SK-N-SH treated with all-trans-retinoic acid at 6 μM for 48 hours (cell line): ENCODE data around the gene ZMIZ1.

Experiments used
- ATAC-seq: fragments of 200-7000 bp; cut with Tn5 transposase; 3 replicates; pipeline ENCODE4 v1.9.1; 2020; ENCODE audit warnings: mild to moderate bottlenecking, moderate library complexity
- ARNTL ChIP-seq: fragments of 450-650 bp; formaldehyde crosslinking; IDR thresholded peaks from 2 replicates; pipeline ENCODE4 v1.5.0; 2020; ENCODE audit warnings: low read depth, mild to moderate bottlenecking, moderate library complexity, borderline replicate concordance
- BACH2 ChIP-seq: fragments of 250-450 bp; sonication (Bioruptor Pico); IDR thresholded peaks from 2 replicates; pipeline ENCODE4 v1.9.0; 2021; ENCODE audit warnings: mild to moderate bottlenecking, borderline replicate concordance
- CREB5 ChIP-seq: fragments of 250-450 bp; sonication (Bioruptor Pico); IDR thresholded peaks from 2 replicates; pipeline ENCODE4 v1.5.1; 2020; ENCODE audit warnings: low read depth, mild to moderate bottlenecking, moderate library complexity
- CSDC2 ChIP-seq: fragments of 250-450 bp; sonication (Bioruptor Pico); IDR thresholded peaks from 2 replicates; pipeline ENCODE4 v1.5.0; 2020; ENCODE audit warnings: mild to moderate bottlenecking, moderate library complexity
- ESRRG ChIP-seq: fragments of 250-450 bp; sonication (Bioruptor Pico); IDR thresholded peaks from 2 replicates; pipeline ENCODE4 v1.6.1; 2021; ENCODE audit warnings: mild to moderate bottlenecking
- GLIS3 ChIP-seq: fragments of 250-450 bp; sonication (Bioruptor Pico); IDR thresholded peaks from 2 replicates; pipeline ENCODE4 v1.5.0; 2020; ENCODE audit warnings: mild to moderate bottlenecking, moderate library complexity
- OSR1 ChIP-seq: fragments of 250-450 bp; sonication (Bioruptor Pico); IDR thresholded peaks from 2 replicates; pipeline ENCODE4 v1.8.0; 2022; ENCODE audit warnings: moderate library complexity, mild to moderate bottlenecking, inconsistent platforms
- PPARA ChIP-seq: fragments of 250-450 bp; sonication (Bioruptor Pico); IDR thresholded peaks from 2 replicates; pipeline ENCODE4 v1.5.0; 2020; ENCODE audit warnings: mild to moderate bottlenecking, borderline replicate concordance
- RARB ChIP-seq: fragments of 250-450 bp; sonication (Bioruptor Pico); IDR thresholded peaks from 2 replicates; pipeline ENCODE4 v1.8.0; 2021; ENCODE audit warnings: mild to moderate bottlenecking, moderate library complexity
- SNAI2 ChIP-seq: fragments of 250-450 bp; sonication (Bioruptor Pico); IDR thresholded peaks from 2 replicates; pipeline ENCODE4 v1.5.0; 2020; ENCODE audit warnings: mild to moderate bottlenecking, moderate library complexity
- TCF4 ChIP-seq: fragments of 250-450 bp; sonication (Bioruptor Pico); IDR thresholded peaks from 2 replicates; pipeline ENCODE4 v1.8.0; 2021; ENCODE audit warnings: mild to moderate bottlenecking, moderate library complexity, borderline replicate concordance
- TOX ChIP-seq: fragments of 250-450 bp; sonication (Bioruptor Pico); IDR thresholded peaks from 2 replicates; pipeline ENCODE4 v1.8.0; 2021; ENCODE audit warnings: mild to moderate bottlenecking, moderate library complexity, borderline replicate concordance
- ZC3H10 ChIP-seq: fragments of 250-450 bp; sonication (Bioruptor Pico); IDR thresholded peaks from 2 replicates; pipeline ENCODE4 v1.5.1; 2021; ENCODE audit warnings: mild to moderate bottlenecking, moderate library complexity
- ZFP3 ChIP-seq: fragments of 250-450 bp; sonication (Bioruptor Pico); IDR thresholded peaks from 2 replicates; pipeline ENCODE4 v1.5.0; 2020; ENCODE audit warnings: mild to moderate bottlenecking, moderate library complexity
- ZFP30 ChIP-seq: fragments of 450-650 bp; formaldehyde crosslinking; IDR thresholded peaks from 2 replicates; pipeline ENCODE4 v1.5.0; 2022; ENCODE audit warnings: mild to moderate bottlenecking, moderate library complexity
- ZNF565 ChIP-seq: fragments of 450-650 bp; formaldehyde crosslinking; conservative IDR thresholded peaks from 2 replicates; pipeline ENCODE4 v1.5.0; 2020; ENCODE audit warnings: low read depth, mild to moderate bottlenecking, moderate library complexity
- ZNF70 ChIP-seq: fragments of 450-650 bp; formaldehyde crosslinking; IDR thresholded peaks from 2 replicates; pipeline ENCODE4 v1.5.0; 2020; ENCODE audit warnings: mild to moderate bottlenecking, moderate library complexity
- ZNF8 ChIP-seq: fragments of 450-650 bp; formaldehyde crosslinking; IDR thresholded peaks from 2 replicates; pipeline ENCODE4 v1.5.0; 2020; ENCODE audit warnings: mild to moderate bottlenecking, moderate library complexity
- TF ChIP-seq, protein P1 (sequence below): fragments of 250-450 bp; sonication (Bioruptor Pico); IDR thresholded peaks from 2 replicates; pipeline ENCODE4 v1.5.1; 2021; ENCODE audit warnings: mild to moderate bottlenecking, moderate library complexity
- TF ChIP-seq, protein P2 (sequence below): fragments of 250-450 bp; sonication (Bioruptor Pico); IDR thresholded peaks from 2 replicates; pipeline ENCODE4 v1.8.0; 2021; ENCODE audit warnings: low read depth, mild to moderate bottlenecking, moderate library complexity, borderline replicate concordance

ZMIZ1 gene

DNA sequence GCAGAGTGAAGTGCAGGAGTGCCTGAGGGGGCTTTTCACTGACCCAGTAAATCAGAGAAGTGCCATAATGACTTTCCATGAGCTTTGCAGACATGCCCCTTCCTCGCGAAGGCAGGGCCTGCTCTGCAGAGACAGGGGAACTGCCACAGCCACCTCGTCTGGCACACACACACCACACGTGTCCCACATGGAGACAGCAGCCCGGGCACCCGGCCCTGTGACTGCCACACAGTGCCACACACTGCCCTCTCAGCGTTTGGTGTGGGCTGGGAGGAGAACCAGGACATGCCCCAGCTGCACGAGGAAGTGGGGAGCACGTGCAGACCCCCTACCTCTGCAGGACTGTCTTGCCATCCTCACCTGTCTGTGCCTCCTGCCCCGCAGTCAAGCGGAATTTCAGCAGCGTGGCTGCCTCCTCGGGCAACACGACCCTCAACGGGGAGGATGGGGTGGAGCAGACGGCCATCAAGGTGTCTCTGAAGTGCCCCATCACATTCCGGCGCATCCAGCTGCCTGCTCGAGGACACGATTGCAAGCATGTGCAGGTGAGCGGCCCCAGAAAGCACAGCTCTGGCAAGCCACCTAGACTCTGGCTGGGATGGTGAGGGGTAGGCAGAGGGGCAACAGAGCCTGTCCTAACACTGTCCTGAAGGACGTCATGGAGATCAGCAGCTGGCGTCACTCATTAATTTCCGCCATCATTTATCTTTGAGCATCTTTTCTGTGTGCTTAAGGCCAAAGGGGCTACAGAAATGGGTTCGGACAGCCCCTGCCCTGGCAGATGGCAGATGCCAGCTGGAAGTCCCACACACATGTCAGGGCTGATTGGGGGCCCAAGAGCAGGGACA is 235.1 kb downstream of the ZMIZ1 start:
- ATAC-seq = no peak
- TF ChIP-seq SNAI2 (CRISPR knock-in tag) (no peak), CSDC2 (no peak), ZFP30 (CRISPR knock-in tag) (no peak), ZNF8 (no peak), ZNF70 (CRISPR knock-in tag) (no peak), TOX (CRISPR knock-in tag) (no peak), ZFP3 (CRISPR knock-in tag) (no peak), GLIS3 (CRISPR knock-in tag) (no peak), ZNF565 (CRISPR knock-in tag) (no peak), TCF4 (CRISPR knock-in tag) (no peak)
- TF ChIP-seq, protein P1, sequence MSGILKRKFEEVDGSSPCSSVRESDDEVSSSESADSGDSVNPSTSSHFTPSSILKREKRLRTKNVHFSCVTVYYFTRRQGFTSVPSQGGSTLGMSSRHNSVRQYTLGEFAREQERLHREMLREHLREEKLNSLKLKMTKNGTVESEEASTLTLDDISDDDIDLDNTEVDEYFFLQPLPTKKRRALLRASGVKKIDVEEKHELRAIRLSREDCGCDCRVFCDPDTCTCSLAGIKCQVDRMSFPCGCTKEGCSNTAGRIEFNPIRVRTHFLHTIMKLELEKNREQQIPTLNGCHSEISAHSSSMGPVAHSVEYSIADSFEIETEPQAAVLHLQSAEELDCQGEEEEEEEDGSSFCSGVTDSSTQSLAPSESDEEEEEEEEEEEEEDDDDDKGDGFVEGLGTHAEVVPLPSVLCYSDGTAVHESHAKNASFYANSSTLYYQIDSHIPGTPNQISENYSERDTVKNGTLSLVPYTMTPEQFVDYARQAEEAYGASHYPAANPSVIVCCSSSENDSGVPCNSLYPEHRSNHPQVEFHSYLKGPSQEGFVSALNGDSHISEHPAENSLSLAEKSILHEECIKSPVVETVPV (CRISPR knock-in tag) = no peak
- TF ChIP-seq, protein P2, sequence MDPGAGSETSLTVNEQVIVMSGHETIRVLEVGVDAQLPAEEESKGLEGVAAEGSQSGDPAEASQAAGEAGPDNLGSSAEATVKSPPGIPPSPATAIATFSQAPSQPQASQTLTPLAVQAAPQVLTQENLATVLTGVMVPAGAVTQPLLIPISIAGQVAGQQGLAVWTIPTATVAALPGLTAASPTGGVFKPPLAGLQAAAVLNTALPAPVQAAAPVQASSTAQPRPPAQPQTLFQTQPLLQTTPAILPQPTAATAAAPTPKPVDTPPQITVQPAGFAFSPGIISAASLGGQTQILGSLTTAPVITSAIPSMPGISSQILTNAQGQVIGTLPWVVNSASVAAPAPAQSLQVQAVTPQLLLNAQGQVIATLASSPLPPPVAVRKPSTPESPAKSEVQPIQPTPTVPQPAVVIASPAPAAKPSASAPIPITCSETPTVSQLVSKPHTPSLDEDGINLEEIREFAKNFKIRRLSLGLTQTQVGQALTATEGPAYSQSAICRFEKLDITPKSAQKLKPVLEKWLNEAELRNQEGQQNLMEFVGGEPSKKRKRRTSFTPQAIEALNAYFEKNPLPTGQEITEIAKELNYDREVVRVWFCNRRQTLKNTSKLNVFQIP (CRISPR knock-in tag) = no peak

DNA sequence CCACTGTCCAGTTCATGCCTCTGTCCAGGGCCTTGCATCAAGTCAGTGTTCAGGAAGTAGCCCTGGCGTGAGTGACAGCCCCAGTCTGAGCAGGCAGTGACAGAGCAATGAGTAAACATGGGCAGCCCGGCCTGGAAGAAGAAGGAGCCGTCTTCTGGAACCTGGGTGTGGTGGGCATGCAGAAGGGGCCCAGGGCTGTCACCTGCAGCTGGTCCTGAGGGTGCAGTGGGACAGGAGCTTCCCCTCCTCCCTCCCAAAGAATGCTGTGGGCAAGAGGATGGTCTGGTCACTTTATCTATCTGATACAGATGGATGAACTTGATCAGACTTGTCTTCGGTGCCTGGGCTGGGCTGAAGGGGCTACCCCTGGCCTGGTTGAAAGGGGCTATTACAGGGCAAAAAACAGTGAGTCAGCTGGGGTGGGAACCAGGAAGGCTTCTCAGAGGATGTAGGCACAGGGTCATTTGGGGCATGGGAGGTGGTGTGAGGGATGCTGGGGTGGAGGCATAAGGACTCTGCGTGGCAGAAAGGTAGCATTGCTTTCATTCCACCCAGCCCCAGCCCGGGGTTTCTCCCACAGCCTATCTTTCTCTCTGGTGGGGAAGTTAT is 235.8 kb downstream of the ZMIZ1 start:
- ATAC-seq = no peak
- TF ChIP-seq ESRRG (CRISPR knock-in tag) = no peak

GRCh38 chr10:79305515-79305914 is 236.7 kb downstream of the ZMIZ1 start:
- TF ChIP-seq RARB (CRISPR knock-in tag) (no peak), TOX (CRISPR knock-in tag) (no peak), CREB5 (CRISPR knock-in tag) (no peak), TCF4 (CRISPR knock-in tag) (no peak), ZNF565 (CRISPR knock-in tag) (no peak), GLIS3 (CRISPR knock-in tag) (no peak), PPARA (CRISPR knock-in tag) (no peak), ZFP3 (CRISPR knock-in tag) (no peak), OSR1 (CRISPR knock-in tag) (no peak), ZNF70 (CRISPR knock-in tag) (no peak), BACH2 (CRISPR knock-in tag) (no peak), ZC3H10 (CRISPR knock-in tag) (no peak), SNAI2 (CRISPR knock-in tag) (no peak)
- TF ChIP-seq, protein P1 (CRISPR knock-in tag) = no peak
- TF ChIP-seq, protein P2 (CRISPR knock-in tag) = no peak
- no peak for ATAC-seq

DNA sequence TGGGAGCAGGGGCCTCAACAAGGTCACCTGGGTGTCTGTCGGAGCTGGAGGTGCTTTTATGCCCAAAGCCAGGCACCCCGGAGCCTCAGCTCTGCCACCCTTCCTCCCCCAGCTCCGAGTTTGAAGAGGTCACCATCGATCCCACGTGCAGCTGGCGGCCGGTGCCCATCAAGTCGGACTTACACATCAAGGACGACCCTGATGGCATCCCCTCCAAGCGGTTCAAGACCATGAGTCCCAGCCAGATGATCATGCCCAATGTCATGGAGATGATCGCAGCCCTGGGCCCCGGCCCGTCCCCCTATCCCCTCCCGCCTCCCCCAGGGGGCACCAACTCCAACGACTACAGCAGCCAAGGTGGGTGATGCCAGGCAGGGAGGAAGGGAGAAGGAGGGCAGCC is 237.2 kb downstream of the ZMIZ1 start:
- ATAC-seq = no peak
- TF ChIP-seq ZNF70 (CRISPR knock-in tag) = no peak
- TF ChIP-seq ARNTL = no peak
- TF ChIP-seq ZNF8 = no peak
- TF ChIP-seq ZNF565 (CRISPR knock-in tag) = no peak
- TF ChIP-seq OSR1 (CRISPR knock-in tag) = no peak
- TF ChIP-seq CREB5 (CRISPR knock-in tag) = no peak
- TF ChIP-seq, protein P2 (CRISPR knock-in tag) = no peak
- no peak for TF ChIP-seq PPARA (CRISPR knock-in tag)
- no peak for TF ChIP-seq ZFP30 (CRISPR knock-in tag)
- TF ChIP-seq ZFP3 (CRISPR knock-in tag) = no peak
- no peak for TF ChIP-seq TOX (CRISPR knock-in tag)
